Suprapubic skin (tissue), 4 donors: Measurements from ENCODE around the gene RPS28. TPM values are rescaled to one million over a fixed set of nuclear protein-coding genes. Genes with fewer than 3 reads are reported as not detected.

ENCODE experiments used
- DNase-seq, 2 donors: peaks; one replicate each; pipeline ENCODE4 v3.0.0-alpha.2; 2019; ENCODE audit warnings: low spot score in 2 of 2
- H3K27ac ChIP-seq: fragments of 200-600 bp; sonication (generic); one replicate; pipeline ENCODE4 v1.5.1; 2019
- H3K27me3 ChIP-seq: fragments of 200-600 bp; sonication (generic); one replicate; pipeline ENCODE4 v1.5.1; 2019
- H3K36me3 ChIP-seq: fragments of 200-600 bp; sonication (generic); one replicate; pipeline ENCODE4 v1.5.1; 2019
- H3K4me1 ChIP-seq: fragments of 200-600 bp; sonication (generic); one replicate; pipeline ENCODE4 v1.5.1; 2019
- H3K4me3 ChIP-seq: fragments of 200-600 bp; sonication (generic); one replicate; pipeline ENCODE4 v1.5.1; 2019; ENCODE audit warnings: mild to moderate bottlenecking
- H3K9me3 ChIP-seq: fragments of 200-600 bp; sonication (generic); one replicate; pipeline ENCODE4 v1.5.1; 2019
- EP300 ChIP-seq: sonication (generic); formaldehyde crosslinking; IDR thresholded peaks from one replicate; pipeline ENCODE4 v1.6.1; 2017; ENCODE audit warnings: antibody characterized with exemption
- POLR2A ChIP-seq, 2 donors: fragments of 450-650 bp; IDR thresholded peaks; one replicate each; pipeline ENCODE4 v1.6.1; 2017; ENCODE audit warnings: antibody characterized with exemption in 2 of 2, mild to moderate bottlenecking in 2 of 2, moderate library complexity in 2 of 2
- POLR2AphosphoS5 ChIP-seq, 3 donors: sonication (generic); formaldehyde crosslinking; IDR thresholded peaks; one replicate each; pipeline ENCODE4 v1.6.1; 2017; ENCODE audit warnings: antibody characterized with exemption in 3 of 3
- WGBS: methylation state at CpG from one replicate; pipeline ENCODE4 v1.1.5; 2018; 5-methylcytosine and 5-hydroxymethylcytosine counted together
- total RNA-seq, 4 donors: library from RNA; depleted of rRNA; stranded (reverse); fragments of >200 nt; gene quantifications; one replicate each; pipeline ENCODE4 v1.1.0, GENCODE V29; 2016
- TF ChIP-seq, protein P1 (sequence below), 2 donors: fragments of 200-600 bp in 1 of 2; fragments of 450-650 bp in 1 of 2; sonication (generic) in 1 of 2; IDR thresholded peaks; one replicate each; pipeline ENCODE4 v1.5.1; 2016 to 2019; ENCODE audit warnings: antibody characterized with exemption in 2 of 2, mild to moderate bottlenecking in 1 of 2, moderate library complexity in 1 of 2

Gene RPS28
- total RNA-seq, 4 donors from 2014 or later = 464 to 1,363 (median 834) TPM

DNA sequence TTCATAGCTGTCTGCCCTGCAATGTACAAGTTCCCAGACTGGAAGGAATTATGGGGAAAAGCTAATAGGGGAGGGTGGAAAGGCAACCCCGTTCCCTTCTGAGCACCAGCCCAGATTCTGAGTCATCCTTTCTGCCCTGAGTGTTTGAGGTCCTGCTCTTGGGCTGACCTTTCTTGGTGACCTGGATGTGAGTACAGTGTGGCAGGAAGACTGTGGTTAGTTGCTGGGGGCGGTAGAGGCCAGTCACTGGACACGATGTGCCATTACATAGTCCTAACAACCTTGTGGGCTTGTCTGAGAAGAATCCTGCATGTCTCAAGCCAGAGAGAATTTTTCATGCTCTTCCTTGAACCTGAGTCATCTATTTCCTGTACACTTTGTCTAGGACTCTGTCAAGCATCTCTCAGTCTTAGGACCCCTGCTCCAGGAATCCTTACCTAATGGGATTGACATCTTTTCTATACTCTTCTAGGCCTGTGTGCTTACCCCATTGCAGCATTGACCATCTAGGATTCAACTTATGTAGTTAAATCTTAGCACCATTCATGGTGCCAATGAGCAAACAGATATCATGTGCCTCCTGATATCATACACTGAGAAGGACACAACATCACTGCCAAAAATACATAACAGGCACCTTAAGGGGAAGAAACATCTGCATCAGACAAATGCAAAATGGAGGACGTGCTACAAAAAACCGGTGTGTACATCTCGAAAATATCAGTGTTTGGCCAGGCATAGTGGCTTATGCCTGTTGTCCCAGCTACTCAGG, 34.5 kb downstream of the RPS28 start:
- DNase-seq = peak in 1 of 2 donors; percentile 67

DNA sequence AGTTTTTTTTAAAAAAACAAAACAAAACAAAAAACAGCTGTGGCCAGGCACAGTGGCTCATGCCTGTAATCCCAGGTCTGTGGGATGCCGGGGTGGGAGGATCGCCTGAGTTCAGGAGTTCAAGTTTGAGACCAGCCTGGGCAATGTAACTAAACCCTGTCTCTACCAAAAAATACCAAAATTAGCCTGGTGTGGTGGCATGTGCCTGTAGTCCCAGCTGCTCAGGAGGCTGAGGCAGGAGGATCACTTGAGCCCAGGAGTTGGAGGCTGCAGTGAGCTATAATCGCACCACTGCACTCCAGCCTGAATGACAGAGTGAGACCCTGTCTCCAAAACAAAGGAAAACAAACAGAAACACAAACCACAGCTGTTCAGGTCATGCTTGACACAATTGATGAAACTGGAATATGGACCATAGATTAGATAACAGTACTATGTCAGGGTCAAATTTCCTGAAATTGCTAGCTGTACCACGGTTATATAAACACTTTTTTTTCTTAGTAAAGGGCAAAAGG, 35.8 kb downstream of the RPS28 start:
- Histone ChIP-seq H3K9me3 (no peaks in the 10 kb centered on the region), H3K27ac (no peak overlapping the region), H3K4me1 (peaks cover 45% of the 10 kb centered on the region), H3K36me3 (no peaks in the 10 kb centered on the region), H3K27me3 (no peaks in the 10 kb centered on the region), H3K4me3 (no peak overlapping the region)
- TF ChIP-seq, protein P1, sequence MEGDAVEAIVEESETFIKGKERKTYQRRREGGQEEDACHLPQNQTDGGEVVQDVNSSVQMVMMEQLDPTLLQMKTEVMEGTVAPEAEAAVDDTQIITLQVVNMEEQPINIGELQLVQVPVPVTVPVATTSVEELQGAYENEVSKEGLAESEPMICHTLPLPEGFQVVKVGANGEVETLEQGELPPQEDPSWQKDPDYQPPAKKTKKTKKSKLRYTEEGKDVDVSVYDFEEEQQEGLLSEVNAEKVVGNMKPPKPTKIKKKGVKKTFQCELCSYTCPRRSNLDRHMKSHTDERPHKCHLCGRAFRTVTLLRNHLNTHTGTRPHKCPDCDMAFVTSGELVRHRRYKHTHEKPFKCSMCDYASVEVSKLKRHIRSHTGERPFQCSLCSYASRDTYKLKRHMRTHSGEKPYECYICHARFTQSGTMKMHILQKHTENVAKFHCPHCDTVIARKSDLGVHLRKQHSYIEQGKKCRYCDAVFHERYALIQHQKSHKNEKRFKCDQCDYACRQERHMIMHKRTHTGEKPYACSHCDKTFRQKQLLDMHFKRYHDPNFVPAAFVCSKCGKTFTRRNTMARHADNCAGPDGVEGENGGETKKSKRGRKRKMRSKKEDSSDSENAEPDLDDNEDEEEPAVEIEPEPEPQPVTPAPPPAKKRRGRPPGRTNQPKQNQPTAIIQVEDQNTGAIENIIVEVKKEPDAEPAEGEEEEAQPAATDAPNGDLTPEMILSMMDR (IDR thresholded peaks at IDR 0.05) = no peak
- TF ChIP-seq POLR2A (IDR thresholded peaks at IDR 0.05) (no peak), POLR2AphosphoS5 (IDR thresholded peaks at IDR 0.05) (no peak), EP300 (no peak)
- no peak for DNase-seq
- WGBS = 83% methylated on average over 4 of the region's 4 CpGs

More for the DNA sequence above, 34.5 kb downstream of the RPS28 start:
- no peaks in the 10 kb centered on the region for H3K9me3 ChIP-seq
- no peaks in the 10 kb centered on the region for H3K36me3 ChIP-seq
- H3K27me3 ChIP-seq = no peaks in the 10 kb centered on the region
- H3K27ac ChIP-seq = no peak overlapping the region
- TF ChIP-seq, protein P1 (IDR thresholded peaks at IDR 0.05) = no peak
- no peak for TF ChIP-seq EP300
- no peak for TF ChIP-seq POLR2A (IDR thresholded peaks at IDR 0.05)
- peak in 2 of 3 donors; percentile 23 to 76 for TF ChIP-seq POLR2AphosphoS5 (IDR thresholded peaks at IDR 0.05)
- WGBS = 69% methylated on average over 5 of the region's 6 CpGs
- peaks cover 35% of the 10 kb centered on the region for H3K4me1 ChIP-seq
- H3K4me3 ChIP-seq = no peak overlapping the region

DNA sequence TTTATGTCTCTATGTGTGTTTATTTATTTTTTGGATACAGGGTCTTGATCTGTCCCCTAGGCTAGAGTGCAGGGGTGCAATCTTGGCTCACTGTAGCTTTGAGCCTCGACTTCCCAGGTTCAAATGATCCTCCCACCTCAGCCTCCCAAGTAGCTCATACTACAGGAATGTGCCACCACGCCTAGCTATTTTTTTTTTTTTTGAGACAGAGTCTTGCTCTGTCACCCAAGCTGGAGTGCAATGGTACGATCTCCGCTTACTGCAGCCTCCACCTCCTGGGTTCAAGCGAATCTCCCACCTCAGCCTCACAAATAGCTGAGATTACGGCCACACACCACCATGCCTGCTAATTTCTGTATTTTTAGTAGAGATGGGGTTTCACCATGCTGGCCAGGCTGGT, 37.7 kb downstream of the RPS28 start:
- WGBS = 82% methylated on average over 6 of the region's 6 CpGs
- TF ChIP-seq POLR2AphosphoS5 (IDR thresholded peaks at IDR 0.05) (no peak), EP300 (no peak), POLR2A (IDR thresholded peaks at IDR 0.05) (no peak)
- TF ChIP-seq, protein P1 (IDR thresholded peaks at IDR 0.05) = no peak
- peaks cover 48% of the 10 kb centered on the region for H3K4me1 ChIP-seq
- DNase-seq = no peak
- no peaks in the 10 kb centered on the region for H3K9me3 ChIP-seq
- no peak overlapping the region for H3K27ac ChIP-seq
- H3K4me3 ChIP-seq = no peak overlapping the region
- H3K27me3 ChIP-seq = no peaks in the 10 kb centered on the region
- no peaks in the 10 kb centered on the region for H3K36me3 ChIP-seq

DNA sequence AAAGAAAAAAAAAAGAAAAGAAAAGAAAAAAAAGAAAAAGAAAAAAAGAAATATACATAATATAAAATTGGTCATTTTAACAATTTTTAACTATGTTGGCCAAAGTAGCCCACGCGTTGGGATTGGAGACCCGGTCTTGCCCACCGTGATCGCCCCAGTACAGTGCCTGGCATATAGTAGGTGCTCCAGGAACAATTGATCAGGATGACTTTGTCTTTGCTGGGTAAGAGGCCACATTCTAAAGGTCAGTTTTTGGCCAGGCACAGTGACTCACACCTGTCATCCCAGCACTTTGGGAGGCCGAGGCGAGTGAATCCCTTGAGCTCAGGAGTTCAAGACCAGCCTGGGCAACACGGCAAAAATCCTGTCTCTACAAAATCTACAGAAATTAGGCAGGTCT, 38.9 kb downstream of the RPS28 start:
- H3K4me3 ChIP-seq = no peak overlapping the region
- 85% methylated on average over 8 of the region's 8 CpGs for WGBS
- no peaks in the 10 kb centered on the region for H3K9me3 ChIP-seq
- H3K4me1 ChIP-seq = peaks cover 48% of the 10 kb centered on the region
- TF ChIP-seq, protein P1 (IDR thresholded peaks at IDR 0.05) = no peak
- TF ChIP-seq POLR2A (IDR thresholded peaks at IDR 0.05) (no peak), EP300 (no peak), POLR2AphosphoS5 (IDR thresholded peaks at IDR 0.05) (no peak)
- no peaks in the 10 kb centered on the region for H3K36me3 ChIP-seq
- no peak overlapping the region for H3K27ac ChIP-seq
- H3K27me3 ChIP-seq = no peaks in the 10 kb centered on the region
- DNase-seq = no peak

DNA sequence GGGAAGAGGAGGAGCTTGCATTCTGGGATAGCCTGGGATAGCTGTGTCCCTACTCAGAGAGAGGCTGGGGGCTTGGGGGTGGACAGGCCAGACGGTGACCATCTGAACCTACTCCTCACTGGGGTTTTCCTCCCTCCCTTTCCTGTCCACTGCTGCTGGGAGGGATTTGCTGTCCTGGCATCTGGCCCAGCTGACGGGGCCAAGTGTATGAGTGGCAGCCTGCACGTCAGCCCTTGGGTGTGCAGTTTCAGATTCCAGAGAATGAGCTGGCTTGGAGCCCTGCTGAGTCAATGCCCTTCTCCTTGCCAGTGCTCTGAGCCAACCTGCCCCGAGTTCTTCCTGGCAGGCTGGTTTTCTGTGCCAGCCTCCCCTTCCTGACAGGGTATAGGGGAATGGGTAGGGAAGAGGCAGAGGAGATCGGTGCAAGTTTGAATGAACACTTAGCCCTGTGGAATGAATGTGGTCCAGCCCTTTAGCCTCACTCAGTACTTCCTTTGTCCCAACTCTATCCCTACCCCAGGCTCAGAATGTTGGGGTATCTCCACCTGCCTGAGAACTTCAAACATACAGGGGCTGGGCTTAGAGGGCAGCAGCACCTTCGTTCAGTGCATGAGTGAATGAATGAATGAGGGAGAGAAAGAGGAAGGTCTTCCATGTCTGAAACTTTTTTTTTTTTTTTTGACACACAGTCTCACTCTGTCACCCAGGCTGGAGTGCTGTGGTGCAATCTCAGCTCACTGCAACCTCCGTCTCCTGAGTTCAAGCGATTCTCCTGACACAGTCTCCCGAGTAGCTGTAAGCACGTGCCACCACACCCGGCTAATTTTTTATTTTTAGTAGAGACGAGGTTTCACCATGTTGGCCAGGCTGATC, 40.9 kb downstream of the RPS28 start:
- Histone ChIP-seq H3K27ac (peak overlapping the region; percentile 89), H3K4me1 (peaks cover 61% of the 10 kb centered on the region), H3K27me3 (no peaks in the 10 kb centered on the region), H3K9me3 (no peaks in the 10 kb centered on the region), H3K36me3 (no peaks in the 10 kb centered on the region), H3K4me3 (peak overlapping the region; percentile 72)
- no peak for TF ChIP-seq EP300
- peak; percentile 78 to 91 (median 86) for TF ChIP-seq POLR2AphosphoS5 (IDR thresholded peaks at IDR 0.05)
- TF ChIP-seq, protein P1 (IDR thresholded peaks at IDR 0.05) = no peak
- no peak for TF ChIP-seq POLR2A (IDR thresholded peaks at IDR 0.05)
- peak; percentile 96 to 97 for DNase-seq
- 21% methylated on average over 12 of the region's 12 CpGs for whole genome bisulfite sequencing
